GM18870 (cell line): ENCODE results near the gene ALCAM.

Source experiments
- ATAC-seq: cut with Tn5 transposase; IDR thresholded peaks from one replicate; pipeline ENCODE4 v1.9.1; 2021; ENCODE audit warnings: moderate library complexity; ENCODE audit not compliant: unreplicated experiment

ALCAM gene

DNA sequence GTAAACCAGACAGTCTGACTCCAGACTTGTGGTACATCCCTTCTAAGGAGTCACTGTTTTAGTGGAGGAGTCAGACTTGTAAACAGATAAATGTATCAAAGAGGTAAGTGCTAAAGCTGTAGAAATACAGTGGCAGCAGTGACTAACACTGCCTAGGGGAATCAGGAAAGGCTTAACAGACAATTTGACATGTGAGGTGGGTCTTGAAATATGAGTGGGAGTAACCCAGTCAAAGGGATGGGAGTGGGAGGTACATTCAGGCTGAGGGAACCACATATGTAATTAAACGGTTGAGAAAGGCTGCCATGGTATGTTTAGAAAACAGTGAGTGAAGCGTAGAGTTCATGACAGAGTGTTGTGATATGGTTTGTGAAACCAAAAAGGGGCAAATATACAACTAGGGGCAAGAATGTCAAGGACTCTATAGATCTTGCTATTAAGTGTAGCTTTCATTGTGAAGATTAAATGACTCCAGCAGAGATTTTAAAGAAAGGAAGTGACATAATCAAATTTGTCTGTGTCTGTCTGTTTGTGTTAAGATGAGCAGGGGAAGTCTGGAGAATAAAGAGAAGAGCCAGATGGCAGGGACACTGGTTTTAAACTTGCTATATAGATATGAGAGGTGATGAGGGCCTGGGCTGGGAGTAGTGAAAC is 11.2 kb upstream of the ALCAM start:
- ATAC-seq, result no peak

DNA sequence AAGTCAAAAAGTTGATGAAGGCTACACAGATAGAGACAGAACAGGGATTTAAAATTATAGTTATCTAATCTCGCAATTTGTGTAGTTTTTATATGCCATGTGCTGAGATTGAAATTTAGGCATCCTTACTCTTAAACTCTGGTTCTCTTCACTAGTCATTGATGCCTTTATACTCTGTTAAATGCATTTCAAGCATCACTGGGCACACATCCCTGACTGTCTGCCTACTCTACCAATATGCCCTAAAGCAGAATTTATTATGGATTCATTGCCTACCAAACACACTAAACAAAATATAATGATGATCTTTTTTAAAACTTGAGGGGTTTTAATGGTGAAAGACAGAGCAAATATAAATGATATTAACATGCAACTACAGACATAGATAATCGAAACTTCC is 10.3 kb upstream of the ALCAM start:
- no peak for ATAC-seq

DNA sequence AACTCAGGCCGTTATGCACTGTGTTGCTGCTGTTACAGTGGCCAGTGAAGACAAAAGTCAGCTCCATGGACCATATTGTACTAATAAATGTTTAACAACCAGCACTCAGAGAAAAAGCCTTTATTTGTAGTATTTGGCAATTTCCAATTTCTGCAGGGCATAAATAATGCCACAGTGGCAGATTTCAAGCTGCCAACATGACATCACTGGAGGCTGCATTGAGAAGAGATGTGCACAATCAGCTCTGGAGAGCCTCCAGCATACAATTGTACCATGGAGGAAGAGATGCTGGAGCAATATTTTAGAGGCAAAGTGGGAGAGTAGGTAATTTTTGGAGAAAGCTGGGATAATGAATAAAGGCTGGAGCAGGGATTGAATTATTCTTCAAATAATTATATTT is 9.7 kb upstream of the ALCAM start:
- no peak for ATAC-seq

DNA sequence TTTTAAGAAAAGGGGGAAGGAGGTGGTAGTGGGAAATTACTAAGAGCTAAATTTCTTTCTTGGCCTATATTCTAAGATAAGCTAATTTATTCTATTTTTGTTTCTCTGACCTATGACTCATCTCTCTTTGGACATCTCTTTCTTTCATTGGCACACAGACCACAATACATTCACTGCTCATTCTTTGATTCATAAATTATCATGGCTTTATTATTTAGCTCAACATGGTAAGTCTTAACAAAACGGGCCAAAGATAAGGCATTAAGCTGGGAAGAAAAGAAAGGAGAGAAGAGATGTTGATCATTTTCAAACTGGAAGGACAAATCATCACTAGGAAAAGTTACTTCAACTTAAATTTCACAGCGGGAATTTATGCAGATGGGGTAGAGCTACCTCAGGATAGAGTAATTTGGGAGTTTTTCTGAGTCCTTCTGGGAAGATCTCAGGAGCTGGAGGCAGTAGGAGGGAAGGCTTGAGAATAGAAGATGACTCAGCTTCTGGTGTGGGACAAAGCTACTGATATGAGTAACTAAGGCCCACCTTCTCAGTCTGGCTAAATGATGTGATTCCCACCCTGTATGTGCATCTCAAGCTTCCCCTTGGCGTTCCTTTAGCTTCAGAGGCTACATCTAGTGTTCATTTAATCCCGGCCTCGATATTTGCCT is 7.5 kb upstream of the ALCAM start:
- ATAC-seq, result no peak

- ATAC-seq, result no peak
Measured at GRCh38 chr3:105360003-105360402, 6.7 kb upstream of the ALCAM start.

GRCh38 chr3:105362021-105362665 is 4.6 kb upstream of the ALCAM start:
- ATAC-seq, result no peak

GRCh38 chr3:105364128-105364527 is 2.6 kb upstream of the ALCAM start:
- ATAC-seq, result no peak

GRCh38 chr3:105365081-105365390 is 1.7 kb upstream of the ALCAM start:
- ATAC-seq, result no peak

DNA sequence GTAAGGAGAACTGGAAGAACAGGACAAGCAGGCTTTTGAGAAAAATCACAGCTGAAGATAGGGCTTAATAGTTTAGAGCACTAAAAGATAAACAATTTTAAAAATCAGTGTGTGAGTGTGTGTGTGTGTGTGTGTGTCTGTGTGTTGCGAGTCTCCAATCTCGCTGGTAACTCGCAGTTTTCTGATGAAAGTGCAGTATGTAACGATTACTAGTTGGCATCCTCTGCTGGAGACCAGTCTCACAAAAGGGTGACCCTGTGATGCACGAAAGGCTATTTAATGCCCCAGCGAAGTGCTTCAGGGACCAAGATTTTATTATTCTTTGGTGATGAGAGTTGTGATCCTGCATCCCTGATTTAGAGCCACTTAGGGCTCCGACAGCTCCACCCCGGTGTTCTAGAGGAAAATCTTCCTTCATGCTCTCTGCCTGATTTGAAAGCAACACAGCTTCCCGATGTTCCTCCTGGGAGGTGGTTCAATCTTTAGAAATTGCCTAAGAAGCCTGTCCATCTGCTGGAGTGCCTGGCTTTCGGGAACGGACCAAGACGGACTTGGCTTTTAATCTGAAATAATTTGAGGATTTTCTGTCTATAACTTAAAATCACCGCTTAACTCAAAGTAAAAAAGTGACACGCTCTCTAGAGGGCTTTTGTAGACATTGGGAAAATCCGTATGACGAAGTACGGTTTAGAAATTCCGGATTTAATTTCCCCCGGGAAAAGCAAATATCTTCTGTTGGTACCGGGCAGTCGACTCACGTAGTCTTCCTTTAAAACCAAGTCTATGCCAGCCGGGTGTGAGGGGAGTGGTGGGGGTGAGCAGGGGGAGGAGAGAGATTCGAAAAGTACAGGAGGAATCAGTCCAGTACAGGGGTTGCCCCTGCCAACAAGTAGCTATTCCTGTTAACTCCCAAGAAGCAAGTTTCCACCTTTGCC is 1.1 kb upstream of the ALCAM start:
- no peak for ATAC-seq

DNA sequence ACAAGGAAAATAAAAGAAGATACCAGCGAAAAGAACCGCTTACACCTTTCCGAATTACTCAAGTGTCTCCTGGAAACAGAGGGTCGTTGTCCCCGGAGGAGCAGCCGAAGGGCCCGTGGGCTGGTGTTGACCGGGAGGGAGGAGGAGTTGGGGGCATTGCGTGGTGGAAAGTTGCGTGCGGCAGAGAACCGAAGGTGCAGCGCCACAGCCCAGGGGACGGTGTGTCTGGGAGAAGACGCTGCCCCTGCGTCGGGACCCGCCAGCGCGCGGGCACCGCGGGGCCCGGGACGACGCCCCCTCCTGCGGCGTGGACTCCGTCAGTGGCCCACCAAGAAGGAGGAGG is 325 bp downstream of the ALCAM start:
- ATAC-seq, result no peak

DNA sequence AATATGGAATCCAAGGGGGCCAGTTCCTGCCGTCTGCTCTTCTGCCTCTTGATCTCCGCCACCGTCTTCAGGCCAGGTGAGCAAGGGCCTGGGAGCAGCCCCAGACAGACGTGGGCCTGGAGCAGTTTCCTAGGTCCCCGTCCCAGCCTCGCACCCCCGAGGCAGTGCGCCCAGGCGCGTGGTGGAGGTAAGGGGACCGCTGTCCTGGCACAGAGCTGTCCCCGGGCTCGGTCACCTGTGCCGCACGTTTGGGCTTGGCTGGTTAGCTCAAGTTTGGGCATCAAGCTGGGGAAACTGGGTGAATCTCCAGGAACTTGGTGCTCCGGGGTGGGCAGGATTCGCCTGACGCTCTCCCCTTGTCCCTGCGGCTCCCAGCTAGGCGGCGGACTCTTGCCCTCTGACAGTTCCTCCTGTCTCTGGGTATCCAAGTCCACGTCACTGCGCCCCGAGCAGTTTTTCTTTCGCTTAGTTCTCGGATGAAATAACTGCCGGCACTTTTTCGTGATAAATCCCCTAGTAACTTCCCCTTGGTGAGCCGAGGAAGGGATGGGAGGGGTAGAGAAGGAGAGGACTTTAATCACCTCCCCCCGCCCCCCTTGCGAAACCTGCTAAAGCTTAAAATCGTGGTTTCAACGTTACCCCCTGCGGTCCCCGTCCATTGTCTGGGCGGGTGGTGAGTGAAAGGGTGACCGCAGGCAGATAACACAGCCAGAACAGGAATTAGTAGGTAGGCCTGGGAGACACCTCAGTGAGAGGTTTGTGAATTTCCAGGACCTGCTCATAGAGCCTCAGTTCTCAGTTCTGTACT is 901 bp downstream of the ALCAM start:
- peak; percentile 30 for ATAC-seq

GRCh38 chr3:105368566-105369499 is 2.1 kb downstream of the ALCAM start:
- ATAC-seq, result peak; percentile 22

- ATAC-seq, result peak; percentile 23
Measured at GRCh38 chr3:105369500-105370371, 3.0 kb downstream of the ALCAM start.

GRCh38 chr3:105373383-105373782 is 6.7 kb downstream of the ALCAM start:
- ATAC-seq, result no peak

DNA sequence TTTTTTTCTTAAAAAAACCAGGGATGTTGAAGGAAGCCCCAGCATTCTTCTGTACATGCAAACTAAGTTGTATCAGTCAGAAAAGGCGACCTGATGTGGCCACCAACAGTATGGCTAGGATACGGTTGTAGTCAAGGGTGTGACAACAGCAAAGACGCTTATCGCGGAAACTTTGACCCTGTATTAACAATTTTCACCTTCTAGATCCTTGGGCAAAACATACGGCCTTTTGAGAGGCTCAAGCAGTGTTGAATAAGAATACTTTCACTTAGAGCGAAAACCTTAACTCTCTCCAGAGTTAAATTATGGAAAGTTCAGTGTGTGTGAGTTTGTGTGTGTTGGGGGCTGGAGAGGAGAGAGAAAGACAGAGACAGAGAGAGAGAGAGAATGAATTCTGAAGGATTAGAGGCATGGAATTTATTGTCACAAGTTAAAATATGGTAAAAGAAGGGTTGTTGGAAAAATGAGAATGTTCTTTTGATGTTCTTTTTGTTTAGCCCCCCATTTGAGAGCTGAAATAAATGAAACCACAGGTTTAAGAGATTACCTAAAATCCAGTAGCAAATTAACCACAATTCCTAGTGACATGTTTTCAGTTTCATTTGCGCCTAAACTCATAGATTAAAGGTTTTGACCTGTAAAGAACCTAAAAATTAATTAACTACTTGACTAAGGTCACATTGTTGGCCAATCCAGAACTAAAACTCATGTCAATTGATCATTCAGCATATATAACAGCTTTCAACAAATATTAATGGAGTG is 9.2 kb downstream of the ALCAM start:
- no peak for ATAC-seq

GRCh38 chr3:105377716-105378115 is 11.0 kb downstream of the ALCAM start:
- no peak for ATAC-seq

- no peak for ATAC-seq
Measured at GRCh38 chr3:105385179-105385578, 18.5 kb downstream of the ALCAM start.
